CD14-positive monocyte (primary cell): Measurements from ENCODE around the gene MS4A18. TPM values are rescaled to one million over a fixed set of nuclear protein-coding genes. Genes with fewer than 3 reads are reported as not detected.

Experiments
- DNase-seq, 3 donors: peaks; one replicate each; pipeline ENCODE4 v3.0.0-alpha.2; 2011 to 2022
- H2AFZ ChIP-seq: 2 replicates; pipeline ENCODE4 v1.6.0; 2012; ENCODE audit warnings: mild to moderate bottlenecking, low read depth, low read length, inconsistent platforms; ENCODE audit not compliant: insufficient read depth, poor library complexity, severe bottlenecking
- H3K27ac ChIP-seq, 2 donors: 1 replicate in 1 of 2; 2 replicates in 1 of 2; pipeline ENCODE4 v1.5.1; 2012 to 2013; ENCODE audit warnings: low read length in 2 of 2, control low read depth in 1 of 2, inconsistent platforms in 1 of 2, low read depth in 1 of 2, mild to moderate bottlenecking in 1 of 2
- H3K27me3 ChIP-seq, 2 donors: one replicate each; pipeline versions ENCODE4 v1.6.0 to v1.6.1; 2011 to 2013; ENCODE audit warnings: low read length in 2 of 2; ENCODE audit not compliant: control insufficient read depth in 2 of 2, insufficient read depth in 2 of 2
- H3K36me3 ChIP-seq, 2 donors: replicated peaks in 1 of 2; 1 replicate in 1 of 2; 2 replicates in 1 of 2; pipeline versions ENCODE4 v1.5.1 to v1.6.1; 2012 to 2013; ENCODE audit warnings: low read length in 2 of 2, control low read depth in 1 of 2, inconsistent platforms in 1 of 2, mild to moderate bottlenecking in 1 of 2; ENCODE audit not compliant: insufficient read depth in 2 of 2, control insufficient read depth in 1 of 2
- H3K4me1 ChIP-seq, 2 donors: 1 replicate in 1 of 2; 2 replicates in 1 of 2; pipeline versions ENCODE4 v1.5.1 to v1.6.1; 2012 to 2013; ENCODE audit warnings: low read length in 2 of 2, control low read depth in 1 of 2, inconsistent platforms in 1 of 2, mild to moderate bottlenecking in 1 of 2, moderate library complexity in 1 of 2; ENCODE audit not compliant: insufficient read depth in 2 of 2, control insufficient read depth in 1 of 2
- H3K4me2 ChIP-seq: replicated peaks from 2 replicates; pipeline ENCODE3; 2012; ENCODE audit warnings: low read length, moderate library complexity, mild to moderate bottlenecking; ENCODE audit not compliant: poor library complexity, severe bottlenecking; ENCODE audit errors: extremely low read depth
- H3K4me3 ChIP-seq, 3 experiments: fragments of 200-600 bp in 1 of 3; sonication (generic) in 1 of 3; replicated peaks in 1 of 3; 1 replicate in 2 of 3; 2 replicates in 1 of 3; pipeline ENCODE4 v1.5.1; 2011 to 2013; ENCODE audit warnings: low read length in 3 of 3, mild to moderate bottlenecking in 3 of 3, control low read depth in 2 of 3, low read depth in 2 of 3, inconsistent platforms in 1 of 3, moderate library complexity in 1 of 3
- H3K79me2 ChIP-seq: 2 replicates; pipeline ENCODE4 v1.6.0; 2012; ENCODE audit warnings: mild to moderate bottlenecking, control low read depth, inconsistent platforms, low read length, moderate library complexity; ENCODE audit not compliant: insufficient read depth
- H3K9ac ChIP-seq: 2 replicates; pipeline ENCODE4 v1.6.0; 2017; ENCODE audit warnings: low read length, mild to moderate bottlenecking; ENCODE audit not compliant: insufficient read depth, poor library complexity, severe bottlenecking
- H3K9me3 ChIP-seq, 2 donors: replicated peaks in 1 of 2; 1 replicate in 1 of 2; 2 replicates in 1 of 2; pipeline versions ENCODE4 v1.5.1 to v1.6.1; 2012 to 2013; ENCODE audit warnings: low read length in 2 of 2, control low read depth in 1 of 2; ENCODE audit not compliant: control insufficient read depth in 1 of 2, insufficient read depth in 1 of 2
- H4K20me1 ChIP-seq: 2 replicates; pipeline ENCODE4 v1.6.0; 2012; ENCODE audit warnings: mild to moderate bottlenecking, low read length, control low read depth, moderate library complexity; ENCODE audit not compliant: insufficient read depth
- H3K27ac Mint-ChIP-seq, 7 donors: one replicate each; pipeline ENCODE4 v1.8.0; 2020; ENCODE audit warnings: mild to moderate bottlenecking in 7 of 7, mixed read lengths in 7 of 7, moderate library complexity in 6 of 7, inconsistent platforms in 2 of 7
- H3K27me3 Mint-ChIP-seq, 3 donors: one replicate each; pipeline ENCODE4 v1.8.0; 2021 to 2022; ENCODE audit warnings: low read depth in 3 of 3, mild to moderate bottlenecking in 3 of 3, mixed read lengths in 3 of 3, moderate library complexity in 3 of 3, inconsistent platforms in 1 of 3
- H3K36me3 Mint-ChIP-seq, 2 donors: one replicate each; pipeline ENCODE4 v1.8.0; 2020; ENCODE audit warnings: mixed read lengths in 2 of 2, inconsistent platforms in 1 of 2, mild to moderate bottlenecking in 1 of 2
- H3K4me1 Mint-ChIP-seq: one replicate; pipeline ENCODE4 v1.8.0; 2020; ENCODE audit warnings: mild to moderate bottlenecking, mixed read lengths
- H3K4me3 Mint-ChIP-seq, 2 donors: one replicate each; pipeline ENCODE4 v1.8.0; 2020; ENCODE audit warnings: mild to moderate bottlenecking in 2 of 2, mixed read lengths in 2 of 2, moderate library complexity in 1 of 2
- H3K9me3 Mint-ChIP-seq, 7 donors: one replicate each; pipeline ENCODE4 v1.8.0; 2020 to 2022; ENCODE audit warnings: mixed read lengths in 7 of 7, mild to moderate bottlenecking in 6 of 7, moderate library complexity in 6 of 7, inconsistent platforms in 2 of 7
- CTCF ChIP-seq: fragments of 200-600 bp; IDR thresholded peaks from one replicate; pipeline ENCODE4 v1.8.0; 2022; ENCODE audit warnings: antibody characterized with exemption, mild to moderate bottlenecking
- WGBS: methylation state at CpG from one replicate; pipeline ENCODE4 v1.1.5; 2013; ENCODE audit warnings: missing lambda C conversion rate; ENCODE audit not compliant: insufficient coverage; 5-methylcytosine and 5-hydroxymethylcytosine counted together
- intact Hi-C, 2 donors: fragments of 100-400 bp; cut with micrococcal nuclease; formaldehyde crosslinking; loops; one replicate each; pipeline versions ENCODE4 v1.15.0 to v1.15.1; 2023
- polyA plus RNA-seq, 3 donors: library from polyadenylated mRNA; depleted of rRNA in 1 of 3; unstranded in 2 of 3; stranded (reverse) in 1 of 3; fragments of 300-500 nt in 2 of 3; fragments of >200 nt in 1 of 3; fragmentation: Illumina TruSeq in 2 of 3; gene quantifications; 1 replicate in 2 of 3; 2 replicates in 1 of 3; pipeline ENCODE4 v1.2.3, GENCODE V29; 2012 to 2021

MS4A18 gene
- polyA plus RNA-seq, 3 donors: not detected

GRCh38 chr11:60719391-60719790 lies 5.1 kb upstream of the MS4A18 start:
- H3K36me3 Mint-ChIP-seq: no peaks in the 10 kb centered on the region
- no peak overlapping the region for H3K4me3 ChIP-seq

GRCh38 chr11:60720460-60720859 lies 4.1 kb upstream of the MS4A18 start:
- H3K36me3 ChIP-seq: no peaks in the 10 kb centered on the region

More at GRCh38 chr11:60719391-60719790, 5.1 kb upstream of the MS4A18 start:
- no peak overlapping the region for H3K9ac ChIP-seq
- peaks cover 7 to 23% (median 10%) of the 10 kb centered on the region in 7 donors for H3K9me3 Mint-ChIP-seq
- no peak overlapping the region for H3K4me3 Mint-ChIP-seq
- DNase-seq: no peak
- peaks cover 2 to 7% (median 3%) of the 10 kb centered on the region in 3 donors for H3K27me3 Mint-ChIP-seq
- H3K9me3 ChIP-seq: peaks cover 8 to 15% of the 10 kb centered on the region in 2 donors
- intact Hi-C loops: loop anchor here in 1 of 2 donors (1.0 kb wide), 1 partner anchor 62 kb away; no protein-coding TSS in a partner anchor
- no peak overlapping the region for H3K4me2 ChIP-seq
- no peak for TF ChIP-seq CTCF
- H3K4me1 ChIP-seq: no peaks in the 10 kb centered on the region
- no peak overlapping the region for H3K27ac ChIP-seq
- no peak overlapping the region for H2AFZ ChIP-seq
- H3K79me2 ChIP-seq: no peaks in the 10 kb centered on the region
- WGBS: no CpG with 5 or more reads among the region's 4 CpGs
- no peaks in the 10 kb centered on the region for H3K36me3 ChIP-seq
- no peaks in the 10 kb centered on the region for H4K20me1 ChIP-seq
- H3K27me3 ChIP-seq: peaks cover 0 to 2% of the 10 kb centered on the region in 2 donors
- H3K27ac Mint-ChIP-seq: no peak overlapping the region
- H3K4me1 Mint-ChIP-seq: no peaks in the 10 kb centered on the region

More at GRCh38 chr11:60720460-60720859, 4.1 kb upstream of the MS4A18 start:
- Histone ChIP-seq H2AFZ (no peak overlapping the region), H3K4me1 (no peaks in the 10 kb centered on the region), H3K27ac (no peak overlapping the region), H3K4me2 (no peak overlapping the region), H3K9ac (no peak overlapping the region), H4K20me1 (no peaks in the 10 kb centered on the region), H3K9me3 (peaks cover 8 to 15% of the 10 kb centered on the region in 2 donors), H3K79me2 (no peaks in the 10 kb centered on the region), H3K27me3 (peaks cover 0 to 2% of the 10 kb centered on the region in 2 donors), H3K4me3 (no peak overlapping the region)
- intact Hi-C loops: no loop called here
- no peak overlapping the region for H3K4me3 Mint-ChIP-seq
- H3K9me3 Mint-ChIP-seq: peaks cover 7 to 23% (median 10%) of the 10 kb centered on the region in 7 donors
- TF ChIP-seq CTCF: no peak
- no peak for DNase-seq
- no peaks in the 10 kb centered on the region for H3K4me1 Mint-ChIP-seq
- H3K36me3 Mint-ChIP-seq: no peaks in the 10 kb centered on the region
- peaks cover 2 to 8% (median 7%) of the 10 kb centered on the region in 3 donors for H3K27me3 Mint-ChIP-seq
- H3K27ac Mint-ChIP-seq: no peak overlapping the region
- 100% methylated on average over 1 of the region's 6 CpGs for WGBS
